Measurements from ENCODE around the gene GRIP2. TPM values are rescaled to one million over a fixed set of nuclear protein-coding genes. Genes with fewer than 3 reads are reported as not detected.

Gene GRIP2
- total and polyA plus RNA-seq, 2 of the 4 experiments (the other 2 are of a cell fraction): 0.05 TPM; not detected in 1

- Histone ChIP-seq H3K36me3 (ENCODE audit: control insufficient read depth, insufficient read depth, low read length) (peaks cover 25% of the 10 kb centered on the region; the same call in 1 of the 2 replicates), H4K20me1 (ENCODE audit: insufficient read depth, low read length) (peaks cover 4% of the 10 kb centered on the region; the same call in 1 of the 2 replicates), H4K91ac (ENCODE audit: insufficient read depth, low read depth, low read length) (peak overlapping the region; percentile 10; the same call in 1 of the 2 replicates), H2BK20ac (ENCODE audit: low read depth, low read length) (no peak overlapping the region), H3K56ac (ENCODE audit: extremely low read depth, insufficient read depth, low read length) (no peak overlapping the region), H2AK5ac (ENCODE audit: low read depth, low read length) (peak overlapping the region; percentile 25; the same call in 1 of the 2 replicates), H2AK9ac (replicated peaks; ENCODE audit: low read depth, low read length, poor library complexity) (no peak overlapping the region), H2BK15ac (ENCODE audit: low read depth, low read length) (no peak overlapping the region), H4K5ac (ENCODE audit: low read depth, low read length) (no peak overlapping the region), H2BK120ac (ENCODE audit: low read depth, low read length) (no peak overlapping the region), H3K9ac (ENCODE audit: low read depth, low read length) (no peak overlapping the region), H3K4ac (ENCODE audit: low read depth, low read length) (0 out of 2 replicates have a peak overlapping the region, but pooled peaks have one; percentile 25), H3K4me1 (ENCODE audit: control insufficient read depth, insufficient read depth, low read length) (peaks cover 31% of the 10 kb centered on the region), H3K14ac (replicated peaks; ENCODE audit: low read depth, low read length) (no peak overlapping the region), H3K9me3 (ENCODE audit: control insufficient read depth, insufficient read depth, low read length) (no peaks in the 10 kb centered on the region), H3K18ac (ENCODE audit: low read depth, low read length) (no peak overlapping the region), H4K8ac (ENCODE audit: low read depth in 2 of 2, low read length in 2 of 2) (no peak overlapping the region), H3K4me2 (ENCODE audit: low read depth, low read length) (no peak overlapping the region), H3K27me3 (ENCODE audit: control insufficient read depth, insufficient read depth, low read length) (no peaks in the 10 kb centered on the region), H3K27ac (ENCODE audit: insufficient read depth, low read length) (no peak overlapping the region), H3K4me3 (ENCODE audit: insufficient read depth, low read depth, low read length) (no peak overlapping the region), H3K9me1 (ENCODE audit: insufficient read depth, low read length) (peaks cover 31% of the 10 kb centered on the region), H2BK5ac (ENCODE audit: low read depth, low read length, poor library complexity, severe bottlenecking) (no peak overlapping the region), H3K23ac (ENCODE audit: low read depth, low read length) (no peak overlapping the region), H2AFZ (replicated peaks; ENCODE audit: low read length, poor library complexity) (no peak overlapping the region), H3K79me1 (ENCODE audit: low read depth in 1 of 2, low read length in 2 of 2) (peaks cover 11 to 26% of the 10 kb centered on the region in 2 experiments; a peak in 3 of 4 replicates)
- in situ Hi-C loops (cut with MboI; ENCODE audit: low sequenced_read_pairs): no loop called here
- ATAC-seq (ENCODE audit: low read depth) (no peak), DNase-seq (no peak)
- ChIA-PET CTCF (interaction anchor here (0.6 kb wide), 1 partner anchor 1846 kb away, joined by 3 read pairs; no protein-coding TSS in a partner anchor), POLR2A (ENCODE audit: unreplicated experiment) (no interaction called here)
- TF ChIP-seq CTCF (conservative IDR thresholded peaks at IDR 0.05; ENCODE audit: low read depth, low read length): no peak
- TF ChIP-seq USF2 (IDR thresholded peaks at IDR 0.05; ENCODE audit: low read depth, low read length): no peak
- no peak for TF ChIP-seq MAFK (IDR thresholded peaks at IDR 0.05; ENCODE audit: low read depth, low read length)
- no peak for TF ChIP-seq RCOR1 (IDR thresholded peaks at IDR 0.05; ENCODE audit: insufficient replicate concordance, low read length)
- no peak for TF ChIP-seq FOS (IDR thresholded peaks at IDR 0.05; ENCODE audit: low read depth, low read length)
- TF ChIP-seq MXI1 (IDR thresholded peaks at IDR 0.05; ENCODE audit: borderline replicate concordance, low read depth, low read length): no peak
- TF ChIP-seq NFE2L2 (IDR thresholded peaks at IDR 0.05; ENCODE audit: low read depth, low read length): no peak
- TF ChIP-seq CHD1 (IDR thresholded peaks at IDR 0.05; ENCODE audit: low read depth, low read length): no peak
- no peak for TF ChIP-seq POLR2A (IDR thresholded peaks at IDR 0.05; ENCODE audit: low read depth, low read length)
- dilution Hi-C loops (cut with HindIII; ENCODE audit: low sequenced_read_pairs, unreplicated experiment): no loop called here
- no TSS peak for BruUV-seq (replicated peaks)
- WGBS, 2 experiments (ENCODE audit: extremely low coverage in 2 of 2, insufficient read length in 1 of 2): 100% methylated on average over 2 of the region's 8 CpGs; no CpG with 5 or more reads in 1 of the 2 experiments
- intact Hi-C loops (cut with micrococcal nuclease): no loop called here
These were observed 83.3 kb downstream of the GRIP2 start for GRCh38 chr3:14456794-14457193.

Data from IMR-90 (cell line).